Vagina (tissue), 2 donors: ENCODE data around the gene OR2L8. TPM values are rescaled to one million over a fixed set of nuclear protein-coding genes. Genes with fewer than 3 reads are reported as not detected.

Source experiments
- DNase-seq, 2 donors: peaks; one replicate each; pipeline ENCODE4 v3.0.0-alpha.2; 2017; ENCODE audit errors: extremely low spot score in 2 of 2
- H3K27ac ChIP-seq: fragments of 200-600 bp; sonication (generic); one replicate; pipeline ENCODE4 v1.5.1; 2019
- H3K27me3 ChIP-seq: fragments of 200-600 bp; sonication (generic); one replicate; pipeline ENCODE4 v1.5.1; 2019
- H3K36me3 ChIP-seq, 2 donors: fragments of 200-600 bp; sonication (generic); one replicate each; pipeline ENCODE4 v1.5.1; 2017 to 2019
- H3K4me1 ChIP-seq: fragments of 200-600 bp; sonication (generic); one replicate; pipeline ENCODE4 v1.5.1; 2019
- H3K4me3 ChIP-seq, 2 donors: fragments of 200-600 bp; sonication (generic); 1 replicate in 1 of 2; 2 replicates in 1 of 2; pipeline ENCODE4 v1.5.1; 2016 to 2019
- H3K9me3 ChIP-seq: fragments of 200-600 bp; sonication (generic); one replicate; pipeline ENCODE4 v1.5.1; 2019
- POLR2A ChIP-seq, 2 donors: fragments of 450-650 bp; IDR thresholded peaks; one replicate each; pipeline ENCODE4 v1.6.1; 2017; ENCODE audit warnings: antibody characterized with exemption in 2 of 2, mild to moderate bottlenecking in 2 of 2, moderate library complexity in 2 of 2
- POLR2AphosphoS5 ChIP-seq, 2 donors: sonication (generic); formaldehyde crosslinking; IDR thresholded peaks; one replicate each; pipeline ENCODE4 v1.9.0; 2017; ENCODE audit warnings: antibody characterized with exemption in 2 of 2, mild to moderate bottlenecking in 2 of 2, low read depth in 1 of 2; ENCODE audit not compliant: insufficient read depth in 1 of 2
- intact Hi-C: fragments of 100-400 bp; cut with DNase I; formaldehyde crosslinking; loops from one replicate; pipeline ENCODE4 v1.15.1; 2023
- total RNA-seq: library from RNA; depleted of rRNA; stranded (reverse); fragments of >200 nt; gene quantifications from one replicate; pipeline ENCODE4 v1.2.3, GENCODE V29; 2016
- TF ChIP-seq, protein P1 (sequence below), 3 experiments: fragments of 450-650 bp in 2 of 3; fragments of 200-600 bp in 1 of 3; sonication (generic) in 1 of 3; IDR thresholded peaks; one replicate each; pipeline ENCODE4 v1.5.1; 2017 to 2019; ENCODE audit warnings: antibody characterized with exemption in 3 of 3, mild to moderate bottlenecking in 2 of 3, moderate library complexity in 2 of 3

Gene OR2L8
- total RNA-seq, 1 donor from 2014 or later = not detected

DNA sequence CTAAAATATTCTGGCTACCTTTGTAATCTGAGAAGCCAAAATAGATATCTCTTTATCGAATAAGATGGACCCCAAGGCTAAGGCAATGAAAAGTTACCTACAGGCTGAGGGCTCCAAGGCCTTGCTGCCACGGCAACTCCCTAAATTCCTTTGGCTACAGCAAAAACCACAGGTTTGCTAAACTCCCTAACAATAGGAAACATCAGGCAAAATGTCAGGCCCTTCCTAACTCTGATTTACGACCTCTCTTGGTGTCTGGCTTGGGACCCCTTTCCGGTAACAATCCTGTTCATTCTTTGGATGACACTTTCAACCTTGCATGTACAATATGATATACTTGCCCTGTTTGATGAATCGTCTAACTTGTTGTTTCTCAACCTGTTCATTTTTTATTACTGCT lies 39.9 kb upstream of the OR2L8 start:
- Histone ChIP-seq H3K9me3 (no peaks in the 10 kb centered on the region), H3K4me3 (no peak overlapping the region), H3K27ac (no peak overlapping the region), H3K27me3 (no peaks in the 10 kb centered on the region), H3K4me1 (no peaks in the 10 kb centered on the region), H3K36me3 (no peaks in the 10 kb centered on the region)
- intact Hi-C loops = no loop called here
- TF ChIP-seq, protein P1, sequence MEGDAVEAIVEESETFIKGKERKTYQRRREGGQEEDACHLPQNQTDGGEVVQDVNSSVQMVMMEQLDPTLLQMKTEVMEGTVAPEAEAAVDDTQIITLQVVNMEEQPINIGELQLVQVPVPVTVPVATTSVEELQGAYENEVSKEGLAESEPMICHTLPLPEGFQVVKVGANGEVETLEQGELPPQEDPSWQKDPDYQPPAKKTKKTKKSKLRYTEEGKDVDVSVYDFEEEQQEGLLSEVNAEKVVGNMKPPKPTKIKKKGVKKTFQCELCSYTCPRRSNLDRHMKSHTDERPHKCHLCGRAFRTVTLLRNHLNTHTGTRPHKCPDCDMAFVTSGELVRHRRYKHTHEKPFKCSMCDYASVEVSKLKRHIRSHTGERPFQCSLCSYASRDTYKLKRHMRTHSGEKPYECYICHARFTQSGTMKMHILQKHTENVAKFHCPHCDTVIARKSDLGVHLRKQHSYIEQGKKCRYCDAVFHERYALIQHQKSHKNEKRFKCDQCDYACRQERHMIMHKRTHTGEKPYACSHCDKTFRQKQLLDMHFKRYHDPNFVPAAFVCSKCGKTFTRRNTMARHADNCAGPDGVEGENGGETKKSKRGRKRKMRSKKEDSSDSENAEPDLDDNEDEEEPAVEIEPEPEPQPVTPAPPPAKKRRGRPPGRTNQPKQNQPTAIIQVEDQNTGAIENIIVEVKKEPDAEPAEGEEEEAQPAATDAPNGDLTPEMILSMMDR (IDR thresholded peaks at IDR 0.05) = no peak
- no peak for TF ChIP-seq POLR2A (IDR thresholded peaks at IDR 0.05)
- DNase-seq = no peak

DNA sequence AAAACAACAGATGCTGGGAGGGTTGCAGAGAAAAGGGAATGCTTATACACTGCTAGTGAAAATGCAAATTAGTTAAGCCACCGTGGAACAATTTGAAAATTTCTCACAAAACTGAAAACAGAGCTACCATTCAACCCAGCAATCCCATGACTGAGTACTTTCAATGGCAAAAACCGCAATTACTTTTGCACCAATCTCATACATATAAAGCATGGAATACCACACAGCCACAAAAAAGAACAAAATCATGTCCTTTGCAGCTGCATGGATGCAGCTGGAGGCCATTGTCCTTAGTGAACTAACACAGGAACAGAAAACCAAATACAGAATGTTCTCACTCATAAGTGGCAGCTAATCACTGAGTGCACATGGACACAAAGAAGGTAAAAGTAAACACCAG lies 34.9 kb upstream of the OR2L8 start:
- no peaks in the 10 kb centered on the region for H3K9me3 ChIP-seq
- TF ChIP-seq POLR2A (IDR thresholded peaks at IDR 0.05) (no peak), POLR2AphosphoS5 (IDR thresholded peaks at IDR 0.05; ENCODE audit: insufficient read depth in 1 of 2, low read depth in 1 of 2) (no peak)
- TF ChIP-seq, protein P1 (IDR thresholded peaks at IDR 0.05) = no peak
- no peaks in the 10 kb centered on the region for H3K27me3 ChIP-seq
- no peak for DNase-seq
- no peaks in the 10 kb centered on the region for H3K36me3 ChIP-seq
- no peak overlapping the region for H3K4me3 ChIP-seq
- intact Hi-C loops = no loop called here
- H3K4me1 ChIP-seq = no peaks in the 10 kb centered on the region
- H3K27ac ChIP-seq = no peak overlapping the region

DNA sequence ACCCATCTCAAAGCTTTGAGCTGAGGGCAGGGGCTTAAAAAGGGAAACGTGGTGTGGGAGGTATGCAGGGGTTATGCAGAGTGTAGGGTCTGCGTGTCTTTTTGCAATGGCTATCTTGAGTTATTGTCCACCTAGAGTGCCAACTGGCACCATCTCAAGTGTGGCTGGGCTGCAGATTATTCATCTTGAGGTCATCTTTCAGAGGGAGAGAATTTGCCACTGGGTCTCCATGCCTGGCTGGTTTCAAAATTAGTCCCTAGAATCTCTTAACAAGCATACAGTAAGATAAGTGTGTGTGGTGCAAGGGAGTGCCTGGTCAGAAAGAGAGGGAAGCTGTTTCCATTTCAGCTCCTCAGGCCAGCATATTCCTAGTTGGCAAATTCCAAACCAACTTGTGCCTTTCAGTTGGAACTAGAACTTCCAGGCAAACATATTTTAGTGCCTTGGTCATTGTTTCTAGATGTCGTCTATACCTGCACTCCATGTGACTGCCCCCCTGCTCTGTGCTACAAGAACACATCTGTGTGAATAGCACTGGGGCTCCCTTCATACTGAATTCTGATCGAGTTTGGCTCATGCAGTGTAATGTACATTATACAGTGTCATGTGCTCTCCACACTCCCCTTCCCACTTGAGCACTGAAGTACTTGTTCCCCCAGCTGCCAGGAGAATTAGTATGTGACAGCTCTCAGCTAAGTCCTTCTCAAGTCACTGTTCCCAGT lies 33.6 kb upstream of the OR2L8 start:
- TF ChIP-seq POLR2A (IDR thresholded peaks at IDR 0.05) (no peak), POLR2AphosphoS5 (IDR thresholded peaks at IDR 0.05; ENCODE audit: insufficient read depth in 1 of 2, low read depth in 1 of 2) (no peak)
- TF ChIP-seq, protein P1 (IDR thresholded peaks at IDR 0.05) = no peak
- Histone ChIP-seq H3K27ac (no peak overlapping the region), H3K9me3 (no peaks in the 10 kb centered on the region), H3K36me3 (no peaks in the 10 kb centered on the region), H3K4me3 (no peak overlapping the region), H3K4me1 (no peaks in the 10 kb centered on the region), H3K27me3 (no peaks in the 10 kb centered on the region)
- intact Hi-C loops = no loop called here
- no peak for DNase-seq

DNA sequence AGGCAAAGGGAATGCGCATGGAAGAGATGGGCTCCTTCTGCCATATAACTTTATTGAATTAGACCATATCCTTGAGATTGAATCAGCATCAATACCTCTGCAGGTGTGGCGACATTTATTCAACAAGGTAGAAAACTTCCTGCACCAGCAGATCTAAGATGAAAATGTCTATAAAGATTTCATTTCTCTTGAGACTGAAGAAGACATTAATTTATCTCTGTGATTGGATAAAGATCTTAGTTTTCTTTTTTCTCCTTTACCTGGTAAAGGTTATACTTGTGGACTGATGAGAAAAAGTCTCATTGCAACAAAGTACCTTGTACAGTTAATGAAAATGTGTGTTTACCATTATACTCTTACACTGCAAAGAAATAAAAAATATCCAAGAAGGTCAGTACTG lies 28.7 kb upstream of the OR2L8 start, which contains the start of gene OR2T8:
Gene OR2T8 (plus strand): TSS at position 301 of the 400 bp plus-strand sequence. CDS start 766 bp downstream, outside the sequence.
- Histone ChIP-seq H3K4me1 (no peaks in the 10 kb centered on the region), H3K9me3 (no peaks in the 10 kb centered on the region), H3K27me3 (no peaks in the 10 kb centered on the region), H3K4me3 (no peak within 1 kb of the TSS), H3K36me3 (no peaks in the 10 kb centered on the region), H3K27ac (no peak within 1 kb of the TSS)
- no peak for DNase-seq
- intact Hi-C loops = no loop called here
- TF ChIP-seq POLR2A (IDR thresholded peaks at IDR 0.05) (no peak), POLR2AphosphoS5 (IDR thresholded peaks at IDR 0.05; ENCODE audit: insufficient read depth in 1 of 2, low read depth in 1 of 2) (no peak)
- TF ChIP-seq, protein P1 (IDR thresholded peaks at IDR 0.05) = no peak

DNA sequence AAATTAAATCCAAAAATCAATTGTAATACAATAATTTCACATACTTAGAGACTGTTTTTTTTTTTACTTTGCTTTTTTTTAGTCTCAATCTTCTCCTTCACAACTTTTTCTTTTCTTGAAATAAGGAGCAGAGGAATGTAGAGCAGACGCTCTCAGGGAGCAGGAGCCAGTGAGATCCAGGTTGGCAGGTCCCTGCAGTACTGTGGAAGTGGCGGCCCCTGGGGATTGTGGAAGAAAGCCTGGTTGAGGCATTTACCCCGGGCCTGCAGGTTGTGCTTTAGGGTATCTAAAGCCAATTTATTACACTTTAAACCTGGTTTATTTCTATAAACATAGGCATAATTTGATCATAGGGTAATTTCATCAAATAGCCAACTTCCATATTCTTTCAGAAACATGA lies 24.7 kb upstream of the OR2L8 start:
- Histone ChIP-seq H3K36me3 (no peaks in the 10 kb centered on the region), H3K4me1 (no peaks in the 10 kb centered on the region), H3K9me3 (no peaks in the 10 kb centered on the region), H3K27me3 (no peaks in the 10 kb centered on the region), H3K4me3 (no peak overlapping the region), H3K27ac (no peak overlapping the region)
- no peak for DNase-seq
- intact Hi-C loops = no loop called here
- no peak for TF ChIP-seq POLR2A (IDR thresholded peaks at IDR 0.05)
